T-helper 22 cell (primary cell): ENCODE measurements around the gene CCNL2.
"Not testable (repeated sequence)": the region's sequence is repeated elsewhere in the genome, so short reads cannot be mapped to it uniquely, and the experiment has no call there.

Experiments used
- DNase-seq: peaks from one replicate; pipeline ENCODE4 v3.0.0-alpha.2; 2020; ENCODE audit warnings: low read depth

The CCNL2 gene

DNA sequence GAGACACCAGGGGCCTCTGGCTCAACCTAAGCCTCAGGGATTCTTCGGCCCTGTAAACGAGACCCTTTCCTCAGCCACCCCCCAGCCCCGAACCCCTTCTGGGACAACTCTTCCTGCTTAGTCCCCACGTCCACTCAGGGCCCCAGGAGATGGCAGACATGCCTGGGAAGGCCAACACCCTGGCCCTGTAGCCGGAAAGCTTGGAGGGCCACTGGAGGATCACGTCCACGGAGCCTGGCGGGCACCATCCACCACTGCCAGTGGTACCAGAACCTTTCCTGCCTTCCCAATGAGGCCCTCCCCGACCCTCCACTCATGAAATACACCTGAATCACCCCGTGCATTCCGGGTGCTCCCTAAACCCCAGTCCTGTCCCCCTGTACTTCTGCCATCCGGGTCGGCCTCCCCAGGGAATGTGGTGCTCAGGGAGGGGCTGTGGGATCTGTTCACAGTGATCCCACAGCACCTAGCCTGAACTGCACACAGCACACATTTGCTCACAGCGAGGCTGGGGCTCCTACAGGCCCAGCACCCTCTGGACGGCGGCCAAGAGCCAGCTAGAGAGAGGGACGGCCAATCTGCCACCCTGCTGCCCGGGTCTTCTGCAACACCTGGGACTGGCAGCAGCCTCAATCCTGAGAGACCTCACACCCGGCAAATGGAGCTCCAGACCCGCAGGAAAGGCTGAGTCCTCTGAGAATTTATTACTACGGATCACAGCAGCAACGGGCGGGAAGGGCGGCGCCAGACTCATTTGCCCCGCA, 25.9 kb downstream of the CCNL2 start:
- no peak for DNase-seq

GRCh38 chr1:1371746-1372711, 27.1 kb downstream of the CCNL2 start:
- DNase-seq, result peak; percentile 51

DNA sequence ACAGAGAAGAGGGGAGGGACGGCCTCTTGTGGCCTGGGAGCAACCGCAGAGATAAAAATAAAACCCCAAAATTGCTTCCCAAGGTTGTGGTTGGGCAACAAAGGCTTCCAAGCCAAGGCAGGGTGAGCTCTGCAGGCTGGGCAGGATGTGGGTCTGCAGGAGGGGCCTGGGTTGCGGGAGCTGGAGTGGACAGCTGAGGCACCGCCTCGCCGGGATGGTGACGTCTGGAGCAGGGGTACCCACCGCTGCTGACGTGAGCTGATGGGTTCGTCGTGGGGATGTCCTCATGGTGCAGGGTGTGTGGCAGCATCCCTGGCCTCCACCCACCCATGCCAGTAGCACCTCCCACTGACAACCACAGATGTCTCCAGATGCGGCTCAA, 27.8 kb downstream of the CCNL2 start:
- peak; percentile 87 for DNase-seq

DNA sequence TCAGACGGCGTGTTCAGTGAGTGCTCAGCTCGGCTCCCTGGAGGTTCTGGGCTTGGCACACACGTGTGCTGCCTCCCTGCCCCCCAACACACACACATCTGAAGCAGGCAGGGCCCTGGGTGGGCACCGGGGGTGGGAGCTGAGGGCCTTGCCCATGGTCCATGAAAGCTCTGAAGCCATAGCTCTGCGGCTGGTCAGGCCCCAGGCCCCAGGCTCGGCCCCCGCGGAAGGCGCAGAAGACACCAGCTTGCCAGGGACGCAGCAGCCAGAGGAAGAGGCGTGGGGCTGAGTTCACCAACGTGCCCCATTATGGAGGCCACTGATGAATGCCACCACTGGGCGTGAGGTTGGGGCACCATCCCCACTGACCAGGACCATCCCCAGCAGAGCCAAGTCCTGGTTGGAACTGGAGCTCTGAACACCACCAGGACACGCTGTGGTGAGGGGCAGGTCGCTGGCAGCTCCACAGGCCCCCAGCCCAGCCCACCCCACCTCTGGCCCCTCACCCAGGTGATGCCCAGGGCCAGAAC, 28.3 kb downstream of the CCNL2 start:
- no peak for DNase-seq

DNA sequence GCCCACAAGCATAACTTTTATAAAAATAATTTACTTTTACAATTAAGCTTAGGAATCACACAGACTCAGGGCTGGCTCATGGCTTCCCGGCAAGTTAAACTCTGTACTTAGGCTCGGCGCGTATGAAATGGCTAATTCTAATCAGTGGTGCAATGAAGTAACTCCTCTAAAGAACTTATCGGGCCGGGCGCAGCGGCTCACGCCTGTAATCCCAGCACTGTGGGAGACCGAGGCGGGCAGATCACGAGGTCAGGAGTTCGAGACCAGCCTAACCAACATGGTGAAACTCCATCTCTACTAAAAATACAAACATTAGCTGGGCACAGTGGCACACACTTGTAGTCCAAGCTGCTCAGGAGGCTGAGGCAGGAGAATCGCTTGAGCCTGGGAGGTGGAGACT, 29.0 kb downstream of the CCNL2 start:
- not testable (repeated sequence) for DNase-seq

DNA sequence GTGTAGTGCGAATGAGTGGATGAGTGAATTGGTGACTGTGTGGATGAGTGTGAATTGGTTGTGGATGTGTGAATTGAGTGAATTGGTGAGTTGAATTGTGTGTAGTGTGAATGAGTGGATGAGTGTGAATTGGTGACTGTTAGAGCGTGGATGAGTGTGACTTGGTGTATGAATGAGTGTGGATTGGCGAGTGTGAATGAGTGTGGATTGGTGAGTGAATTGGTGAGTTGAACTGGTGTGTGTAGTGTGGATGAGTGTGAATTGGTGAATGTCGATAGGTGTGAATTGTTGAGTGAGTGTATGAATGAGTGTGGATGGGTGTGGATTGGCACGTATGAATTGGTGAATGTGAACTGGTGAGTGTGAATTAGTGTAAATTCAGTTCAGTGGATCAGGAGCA, 31.8 kb downstream of the CCNL2 start:
- DNase-seq, result no peak

- no peak for DNase-seq
Measured at GRCh38 chr1:1366699-1367066, 32.5 kb downstream of the CCNL2 start.

GRCh38 chr1:1365875-1366698, 33.0 kb downstream of the CCNL2 start:
- DNase-seq, result no peak

- no peak for DNase-seq
Measured at GRCh38 chr1:1364266-1364665, 34.9 kb downstream of the CCNL2 start.

DNA sequence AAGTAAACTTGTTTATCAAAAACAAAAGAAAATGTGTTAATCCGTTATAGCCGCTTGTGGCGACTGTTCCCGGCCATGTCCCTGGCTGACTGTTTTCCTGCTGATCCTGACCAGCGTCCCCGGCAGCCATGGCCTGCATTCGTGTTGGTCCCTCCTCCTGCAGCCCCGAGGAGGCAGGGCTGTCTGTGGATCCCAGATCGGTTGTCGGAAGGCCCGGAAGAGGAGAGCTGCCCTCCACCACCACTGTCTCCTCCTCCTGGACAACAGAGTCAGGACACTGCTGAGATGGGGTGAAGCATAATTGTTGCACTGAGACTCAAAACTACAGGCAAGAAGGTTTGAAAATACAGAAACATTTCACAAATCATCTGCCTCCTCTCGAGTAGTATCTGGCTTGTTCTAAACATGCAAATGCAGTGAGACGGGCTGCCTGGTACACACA, 37.1 kb downstream of the CCNL2 start:
- no peak for DNase-seq

- no peak for DNase-seq
Measured at GRCh38 chr1:1361233-1361981, 37.7 kb downstream of the CCNL2 start.

DNA sequence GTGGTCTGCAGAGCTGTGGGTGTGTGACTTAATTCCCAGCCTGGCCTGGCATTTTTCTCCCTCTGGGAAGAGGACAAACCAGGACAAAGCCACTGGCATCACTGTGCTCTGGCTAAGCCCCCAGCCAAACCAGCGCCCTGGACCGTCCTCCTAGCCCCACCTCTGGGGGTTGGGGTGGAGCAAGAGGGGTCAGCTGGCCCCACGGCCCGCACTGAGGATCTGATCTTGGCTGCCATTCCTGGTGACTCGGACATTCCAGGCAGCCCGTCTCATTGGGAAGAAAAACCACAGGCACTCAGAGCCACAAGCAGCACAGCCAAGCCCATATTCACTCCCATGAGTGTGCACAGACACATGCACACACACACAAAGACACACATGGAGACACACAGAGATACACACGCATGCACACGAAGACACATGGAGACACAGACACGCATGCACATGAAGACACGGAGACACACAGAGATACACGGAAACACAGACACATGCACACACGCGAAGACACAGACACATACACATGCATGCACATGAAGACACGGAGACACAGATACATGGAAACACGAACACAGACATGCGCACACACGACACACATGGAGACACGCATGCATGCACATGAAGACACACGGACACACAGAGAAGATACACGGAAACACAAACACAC, 38.5 kb downstream of the CCNL2 start:
- no peak for DNase-seq

GRCh38 chr1:1359664-1360468, 39.3 kb downstream of the CCNL2 start:
- no peak for DNase-seq

- no peak for DNase-seq
Measured at GRCh38 chr1:1359308-1359663, 39.8 kb downstream of the CCNL2 start.

DNA sequence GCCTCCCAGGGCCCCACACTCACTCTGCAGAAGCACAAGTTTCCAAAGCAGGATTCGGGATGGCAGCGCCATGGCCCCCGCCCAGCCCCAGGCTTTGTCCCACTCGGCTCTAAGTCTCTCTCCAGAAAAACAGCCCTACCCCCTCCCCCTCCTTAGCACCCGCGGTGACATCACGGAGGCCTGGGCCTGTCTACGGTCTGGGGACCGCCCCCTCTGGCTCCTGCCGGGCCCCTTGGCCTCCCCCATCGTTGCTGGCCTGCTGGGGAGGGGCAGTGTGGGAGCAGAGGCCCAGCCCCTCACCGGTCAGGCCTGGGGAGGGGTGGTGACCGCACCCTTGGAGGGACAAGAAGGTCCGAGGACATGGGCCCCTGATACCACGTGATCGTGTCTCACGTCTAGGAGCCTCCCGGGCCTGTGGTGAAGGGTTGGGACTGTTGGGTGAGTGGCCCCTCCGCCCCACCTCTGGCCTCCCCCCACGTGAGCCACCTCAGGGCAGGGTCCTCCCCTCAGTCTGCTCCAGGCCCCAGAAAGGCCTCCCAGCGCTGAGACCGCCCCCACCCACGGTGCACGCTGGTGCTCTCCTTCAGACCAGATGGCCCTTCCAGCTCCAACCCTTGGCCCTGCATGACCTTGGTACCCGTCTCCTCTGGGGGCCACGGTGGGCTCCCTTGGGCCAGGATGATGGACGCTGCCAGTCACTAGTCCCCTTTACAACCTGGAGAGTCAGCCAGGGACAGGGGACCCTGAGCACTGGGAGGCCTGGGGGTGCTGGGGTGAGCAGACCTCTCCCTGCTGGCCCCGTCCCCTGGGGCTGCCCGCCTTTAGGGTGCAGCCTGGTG, 40.5 kb downstream of the CCNL2 start, which contains the start of gene MXRA8:
Gene MXRA8 (minus strand): TSS at position 123 of the 839 bp plus-strand sequence. CDS start 51 bp downstream, at position 72.
- DNase-seq, result no peak

GRCh38 chr1:1357871-1358432, 41.2 kb downstream of the CCNL2 start:
- DNase-seq, result no peak

DNA sequence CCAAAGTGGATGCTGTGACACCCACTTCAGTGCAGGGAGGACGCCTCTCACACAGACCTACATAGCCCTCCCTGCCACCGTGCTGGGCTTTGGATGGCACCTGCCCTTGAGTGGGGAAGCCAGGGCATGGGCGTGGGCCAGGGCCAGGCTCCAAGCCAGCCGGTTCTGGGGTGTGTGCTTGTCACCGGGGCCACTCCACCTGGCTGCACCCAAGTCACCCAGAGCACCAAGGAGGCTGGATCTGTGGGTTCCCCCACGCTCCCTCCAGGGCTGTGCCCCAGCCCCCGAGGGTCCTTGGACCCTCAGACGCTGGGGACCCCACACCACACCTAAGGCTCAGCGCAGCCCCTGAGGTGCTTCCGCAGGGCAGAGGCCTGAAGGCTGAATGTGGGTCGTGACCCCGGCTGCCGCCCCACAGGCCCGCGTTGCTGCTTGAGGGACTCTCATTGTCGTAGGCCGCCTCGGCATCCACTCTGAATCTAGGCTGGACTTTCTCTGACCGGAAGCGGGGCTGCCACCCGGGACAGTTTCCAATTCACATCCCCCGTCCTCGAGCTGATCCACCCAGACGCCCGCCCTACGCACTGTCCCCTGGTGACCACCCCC, 42.2 kb downstream of the CCNL2 start:
- DNase-seq, result no peak

- no peak for DNase-seq
Measured at GRCh38 chr1:1356166-1356795, 42.9 kb downstream of the CCNL2 start.
